GM10248 (cell line): ENCODE data around the gene VMP1.
"Not testable (repeated sequence)": the region's sequence is repeated elsewhere in the genome, so short reads cannot be mapped to it uniquely, and the experiment has no call there.

ENCODE experiments used
- CTCF ChIA-PET: fragments of 300-600 bp; sonication (Branson Sonifier 250); formaldehyde crosslinking; extraction: SDS; loops from one replicate; lab custom pipeline; 2021; ENCODE audit warnings: antibody characterized with exemption; lab: Yijun Ruan, JAX
- POLR2A ChIA-PET: fragments of 350-650 bp; sonication (Branson Sonifier 250); formaldehyde crosslinking; extraction: SDS; loops from one replicate; lab custom pipeline; 2020; ENCODE audit warnings: antibody characterized with exemption; lab: Yijun Ruan, JAX
- DNase-seq: peaks from one replicate; pipeline ENCODE4 v3.0.0; 2012; ENCODE audit errors: extremely low spot score
- CTCF ChIP-seq: IDR thresholded peaks from 2 replicates; pipeline ENCODE4 v1.5.1; 2012; ENCODE audit warnings: mild to moderate bottlenecking, low read depth; ENCODE audit errors: extremely low read depth, missing control alignments, control extremely low read depth

Gene VMP1

GRCh38 chr17:59778996-59779395 lies 71.5 kb downstream of the VMP1 start:
- no peak for TF ChIP-seq CTCF
- POLR2A ChIA-PET = no interaction called here
- DNase-seq = no peak
- CTCF ChIA-PET = interaction anchor here (1.0 to 3.3 kb wide), 6 partner anchors 8 to 70 kb away, joined by 3 to 16 read pairs (median 4); no protein-coding TSS in a partner anchor

DNA sequence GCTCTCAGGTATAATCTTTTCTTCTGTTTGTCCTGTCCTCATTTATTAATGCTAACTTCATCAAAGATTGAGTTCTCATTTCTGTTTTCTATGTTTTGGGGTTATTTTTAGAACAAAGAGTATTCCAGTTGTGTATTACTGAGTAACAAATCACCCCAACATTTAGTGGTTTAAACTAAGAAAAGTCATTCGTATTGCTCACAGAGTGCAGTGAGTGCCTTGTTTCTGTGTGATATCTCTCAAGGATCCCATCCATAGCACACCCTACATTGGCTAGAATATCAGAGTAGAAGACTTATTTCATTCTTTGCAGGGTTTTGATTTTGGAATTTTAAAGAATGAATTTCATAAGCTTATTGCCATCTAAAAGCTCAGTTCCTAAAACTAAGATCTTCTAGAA lies 72.1 kb downstream of the VMP1 start:
- no peak for DNase-seq
- POLR2A ChIA-PET = no interaction called here
- no peak for TF ChIP-seq CTCF
- CTCF ChIA-PET = interaction anchor here (1.0 to 3.3 kb wide), 6 partner anchors 9 to 69 kb away, joined by 3 to 16 read pairs (median 4); no protein-coding TSS in a partner anchor

- DNase-seq = not testable (repeated sequence)
- CTCF ChIA-PET = interaction anchor here (1.2 to 1.9 kb wide), 2 partner anchors 10 to 60 kb away, joined by 3 to 6 read pairs; no protein-coding TSS in a partner anchor
- POLR2A ChIA-PET = interaction anchor here (0.6 to 0.8 kb wide), 2 partner anchors 57 to 62 kb away, joined by 3 read pairs; no protein-coding TSS in a partner anchor
Observed at GRCh38 chr17:59780548-59780947, 73.1 kb downstream of the VMP1 start.

- CTCF ChIA-PET = interaction anchor here (1.3 to 6.1 kb wide), 4 partner anchors 9 to 36 kb away, joined by 3 to 41 read pairs (median 4); no protein-coding TSS in a partner anchor
- no peak for TF ChIP-seq CTCF
- POLR2A ChIA-PET = interaction anchor here (0.6 kb wide), 1 partner anchor 470 kb away, joined by 4 read pairs; no protein-coding TSS in a partner anchor
- no peak for DNase-seq
Observed at GRCh38 chr17:59783221-59784047, 76.0 kb downstream of the VMP1 start.

GRCh38 chr17:59785091-59785799 lies 77.8 kb downstream of the VMP1 start:
- CTCF ChIA-PET = interaction anchor here (0.8 to 6.1 kb wide), 8 partner anchors 11 to 74 kb away, joined by 3 to 41 read pairs (median 4); no protein-coding TSS in a partner anchor
- POLR2A ChIA-PET = interaction anchor here (0.5 to 1.1 kb wide), 4 partner anchors 32 to 52 kb away, joined by 3 to 7 read pairs (median 4); no protein-coding TSS in a partner anchor
- DNase-seq = no peak
- TF ChIP-seq CTCF = no peak

GRCh38 chr17:59786213-59786535 lies 78.7 kb downstream of the VMP1 start:
- ChIA-PET CTCF (interaction anchor here (1.0 to 6.1 kb wide), 6 partner anchors 12 to 47 kb away, joined by 3 to 41 read pairs (median 8); no protein-coding TSS in a partner anchor), POLR2A (interaction anchor here (0.9 to 1.1 kb wide), 6 partner anchors 42 to 59 kb away, joined by 3 to 9 read pairs (median 3); no protein-coding TSS in a partner anchor)
- no peak for TF ChIP-seq CTCF
- DNase-seq = no peak
